ENCODE measurements around the gene RBMS2.

RBMS2 gene

DNA sequence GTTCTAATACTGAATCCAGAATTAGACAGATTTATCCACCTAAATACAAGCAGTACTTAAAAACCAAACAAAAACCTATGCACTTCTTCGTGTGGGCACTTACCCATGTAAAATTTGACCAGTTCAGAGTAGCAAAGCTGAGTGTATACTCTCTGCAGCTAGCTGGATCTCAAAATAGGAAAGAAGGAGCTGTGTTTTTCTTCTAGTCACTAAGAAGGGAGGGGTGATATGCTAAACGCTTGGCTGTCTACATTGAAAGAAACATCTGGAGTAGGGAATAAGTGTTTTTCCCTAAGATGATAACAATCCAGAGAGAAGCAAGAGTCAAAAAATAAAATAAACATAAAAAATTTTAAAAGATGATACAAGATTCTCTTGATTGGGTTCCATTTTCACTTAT lies 20.0 kb downstream of the RBMS2 start:
- no peak overlapping the region for H3K4me3 ChIP-seq (ENCODE audit: low read depth, low read length)
- no peaks in the 10 kb centered on the region for H3K36me3 ChIP-seq (replicated peaks)
- H3K27ac ChIP-seq = no peak overlapping the region
- no peak for DNase-seq
- TF ChIP-seq, protein P1, sequence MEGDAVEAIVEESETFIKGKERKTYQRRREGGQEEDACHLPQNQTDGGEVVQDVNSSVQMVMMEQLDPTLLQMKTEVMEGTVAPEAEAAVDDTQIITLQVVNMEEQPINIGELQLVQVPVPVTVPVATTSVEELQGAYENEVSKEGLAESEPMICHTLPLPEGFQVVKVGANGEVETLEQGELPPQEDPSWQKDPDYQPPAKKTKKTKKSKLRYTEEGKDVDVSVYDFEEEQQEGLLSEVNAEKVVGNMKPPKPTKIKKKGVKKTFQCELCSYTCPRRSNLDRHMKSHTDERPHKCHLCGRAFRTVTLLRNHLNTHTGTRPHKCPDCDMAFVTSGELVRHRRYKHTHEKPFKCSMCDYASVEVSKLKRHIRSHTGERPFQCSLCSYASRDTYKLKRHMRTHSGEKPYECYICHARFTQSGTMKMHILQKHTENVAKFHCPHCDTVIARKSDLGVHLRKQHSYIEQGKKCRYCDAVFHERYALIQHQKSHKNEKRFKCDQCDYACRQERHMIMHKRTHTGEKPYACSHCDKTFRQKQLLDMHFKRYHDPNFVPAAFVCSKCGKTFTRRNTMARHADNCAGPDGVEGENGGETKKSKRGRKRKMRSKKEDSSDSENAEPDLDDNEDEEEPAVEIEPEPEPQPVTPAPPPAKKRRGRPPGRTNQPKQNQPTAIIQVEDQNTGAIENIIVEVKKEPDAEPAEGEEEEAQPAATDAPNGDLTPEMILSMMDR (IDR thresholded peaks at IDR 0.05; ENCODE audit: low read depth, low read length, missing control alignments) = no peak
- H3K27me3 ChIP-seq (replicated peaks) = no peaks in the 10 kb centered on the region
- in situ Hi-C loops (cut with HindIII; ENCODE audit: low pct_ligation_motif_present, low sequenced_read_pairs) = no loop called here

- no peaks in the 10 kb centered on the region for H3K36me3 ChIP-seq (replicated peaks)
- H3K4me3 ChIP-seq (ENCODE audit: low read depth, low read length) = no peak overlapping the region
- TF ChIP-seq, protein P1 (IDR thresholded peaks at IDR 0.05; ENCODE audit: low read depth, low read length, missing control alignments) = no peak
- in situ Hi-C loops (cut with HindIII; ENCODE audit: low pct_ligation_motif_present, low sequenced_read_pairs) = no loop called here
- no peak overlapping the region for H3K27ac ChIP-seq
- no peaks in the 10 kb centered on the region for H3K27me3 ChIP-seq (replicated peaks)
- DNase-seq = no peak
Measured at GRCh38 chr12:56542164-56542563, 20.5 kb downstream of the RBMS2 start.

DNA sequence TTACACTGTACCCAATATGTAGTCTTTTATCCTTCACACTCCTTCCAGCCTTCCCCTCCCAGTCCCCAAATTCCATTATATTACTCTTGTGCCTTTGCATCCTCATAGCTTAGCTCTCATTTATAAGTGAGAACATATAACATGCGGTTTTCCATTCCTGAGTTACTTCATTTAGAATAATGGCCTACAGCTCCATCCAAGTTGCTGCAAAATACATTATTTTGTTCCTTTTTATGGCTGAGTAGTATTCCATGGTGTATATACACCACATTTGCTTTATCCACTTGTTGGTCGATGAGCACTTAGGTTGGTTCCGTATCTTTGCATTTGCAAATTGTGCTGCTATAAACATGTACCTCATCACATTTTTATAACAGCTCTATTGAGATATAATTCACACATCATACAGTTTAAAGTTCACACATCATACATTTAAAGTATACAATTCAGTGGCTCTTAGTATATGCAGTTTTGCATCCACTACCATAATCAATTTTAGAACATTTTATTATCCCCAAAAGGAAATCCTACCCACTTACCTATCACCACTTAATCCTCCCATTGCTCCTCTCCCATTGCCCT lies 23.5 kb downstream of the RBMS2 start:
- TF ChIP-seq, protein P1 (IDR thresholded peaks at IDR 0.05; ENCODE audit: low read depth, low read length, missing control alignments) = no peak
- Histone ChIP-seq H3K36me3 (replicated peaks) (no peaks in the 10 kb centered on the region), H3K4me3 (ENCODE audit: low read depth, low read length) (no peak overlapping the region), H3K27me3 (replicated peaks) (no peaks in the 10 kb centered on the region), H3K27ac (no peak overlapping the region)
- in situ Hi-C loops (cut with HindIII; ENCODE audit: low pct_ligation_motif_present, low sequenced_read_pairs) = no loop called here
- no peak for DNase-seq

DNA sequence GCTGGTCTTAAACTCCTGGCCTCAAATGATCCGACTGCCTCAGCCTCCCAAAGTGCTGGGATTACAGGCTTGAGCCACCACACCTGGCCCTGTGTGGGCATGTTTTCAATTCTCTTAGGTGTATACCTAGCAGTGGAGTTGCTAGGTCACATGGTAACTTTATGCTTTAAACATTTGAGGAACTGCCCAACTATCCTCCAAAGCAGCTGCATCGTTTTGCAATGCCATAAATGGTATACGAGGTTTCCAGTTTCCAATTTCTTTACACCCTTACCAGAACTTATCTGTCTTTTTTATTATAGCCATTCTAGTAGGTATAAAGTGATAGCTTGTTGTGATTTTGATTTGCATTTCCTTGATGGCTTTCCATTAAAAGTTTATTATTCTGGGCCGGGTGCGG lies 25.1 kb downstream of the RBMS2 start:
- Histone ChIP-seq H3K36me3 (replicated peaks) (no peaks in the 10 kb centered on the region), H3K27me3 (replicated peaks) (no peaks in the 10 kb centered on the region), H3K27ac (no peak overlapping the region), H3K4me3 (ENCODE audit: low read depth, low read length) (no peak overlapping the region)
- DNase-seq = no peak
- in situ Hi-C loops (cut with HindIII; ENCODE audit: low pct_ligation_motif_present, low sequenced_read_pairs) = no loop called here
- TF ChIP-seq, protein P1 (IDR thresholded peaks at IDR 0.05; ENCODE audit: low read depth, low read length, missing control alignments) = no peak

DNA sequence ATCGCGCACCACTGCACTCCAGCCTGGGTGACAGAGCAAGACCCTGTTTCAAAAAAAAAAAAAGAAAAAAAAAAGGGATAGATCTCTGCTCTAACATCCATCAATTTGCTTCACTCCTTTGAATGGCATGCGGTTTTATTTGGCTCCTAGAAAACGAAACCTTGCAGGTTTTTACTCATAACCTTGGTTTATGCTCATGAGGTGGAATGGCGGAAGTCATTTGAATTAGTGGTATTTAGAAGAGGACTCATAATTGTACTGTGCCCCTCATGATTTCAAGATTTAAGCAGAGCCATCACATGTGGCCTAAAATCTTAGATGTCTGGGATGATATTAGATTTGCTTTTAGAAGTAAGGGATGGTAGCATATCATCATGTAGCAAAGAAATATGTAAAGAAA lies 29.4 kb downstream of the RBMS2 start:
- Histone ChIP-seq H3K36me3 (replicated peaks) (peaks cover 9% of the 10 kb centered on the region), H3K27me3 (replicated peaks) (no peaks in the 10 kb centered on the region), H3K27ac (no peak overlapping the region), H3K4me3 (ENCODE audit: low read depth, low read length) (no peak overlapping the region)
- in situ Hi-C loops (cut with HindIII; ENCODE audit: low pct_ligation_motif_present, low sequenced_read_pairs) = no loop called here
- TF ChIP-seq, protein P1 (IDR thresholded peaks at IDR 0.05; ENCODE audit: low read depth, low read length, missing control alignments) = no peak
- no peak for DNase-seq

DNA sequence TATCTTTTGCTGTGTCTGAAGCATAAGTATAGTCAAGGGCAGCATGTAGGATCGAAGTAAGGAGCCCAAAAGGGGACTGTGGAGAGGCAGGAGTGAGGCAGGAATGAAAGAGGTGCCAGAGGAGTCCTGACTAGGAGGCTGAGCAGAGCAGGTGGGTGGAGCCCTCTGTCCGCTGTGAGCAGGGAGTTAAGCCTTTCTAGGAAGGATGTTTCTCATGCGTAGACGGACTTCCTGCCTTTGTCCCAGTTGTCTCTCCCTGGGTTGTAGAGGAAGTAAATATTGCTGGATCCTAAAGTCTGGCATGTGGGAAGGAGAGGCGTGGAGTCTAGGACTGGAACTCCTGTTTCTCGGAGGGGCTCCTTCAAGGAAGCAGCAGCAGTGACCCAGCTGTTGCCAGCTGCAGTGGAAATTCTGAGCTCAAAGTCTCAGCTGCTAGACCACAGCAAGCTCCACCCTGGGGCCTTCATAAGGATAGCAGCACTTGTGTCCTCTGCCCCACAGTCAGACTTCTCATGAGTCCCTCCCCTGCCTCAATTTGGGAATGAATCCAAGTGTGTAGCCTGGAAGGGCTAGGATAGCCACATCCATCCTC lies 44.0 kb downstream of the RBMS2 start:
- H3K27ac ChIP-seq = peak overlapping the region; percentile 24
- in situ Hi-C loops (cut with HindIII; ENCODE audit: low pct_ligation_motif_present, low sequenced_read_pairs) = no loop called here
- TF ChIP-seq, protein P1 (IDR thresholded peaks at IDR 0.05; ENCODE audit: low read depth, low read length, missing control alignments) = no peak
- H3K4me3 ChIP-seq (ENCODE audit: low read depth, low read length) = no peak overlapping the region
- no peaks in the 10 kb centered on the region for H3K27me3 ChIP-seq (replicated peaks)
- DNase-seq = peak; percentile 54
- peaks cover 38% of the 10 kb centered on the region for H3K36me3 ChIP-seq (replicated peaks)
